Keratinocyte (primary cell): ENCODE results near the gene SPDYE3. TPM values are rescaled to one million over a fixed set of nuclear protein-coding genes. Genes with fewer than 3 reads are reported as not detected.
A peak's percentile ranks its signal among the peaks of the same experiment; 100 is the strongest.
"Not testable (repeated sequence)": the region's sequence is repeated elsewhere in the genome, so short reads cannot be mapped to it uniquely, and the experiment has no call there.

Experiments
- DNase-seq: peaks from one replicate; pipeline ENCODE4 v3.0.0-alpha.2; 2011; ENCODE audit warnings: low read depth, missing footprints, low spot score
- FAIRE-seq: peaks from 2 replicates; lab custom pipeline; 2011; peaks lifted over from hg19 to GRCh38; lab: Jason Lieb, UNC
- H2AFZ ChIP-seq: 2 replicates; pipeline ENCODE4 v1.6.0; 2012; ENCODE audit warnings: low read length, control low read depth, inconsistent platforms; ENCODE audit not compliant: control insufficient read depth
- H3K27ac ChIP-seq: 2 replicates; pipeline ENCODE4 v1.5.1; 2011; ENCODE audit warnings: low read length; ENCODE audit not compliant: control insufficient read depth, insufficient read depth
- H3K27me3 ChIP-seq: 3 replicates; pipeline ENCODE4 v1.6.0; 2011; ENCODE audit warnings: low read length; ENCODE audit not compliant: control insufficient read depth, insufficient read depth; ENCODE audit errors: extremely low read depth
- H3K36me3 ChIP-seq, 2 experiments: 2 replicates in 1 of 2; 3 replicates in 1 of 2; pipeline ENCODE4 v1.5.1; 2011; ENCODE audit warnings: low read length in 2 of 2, mild to moderate bottlenecking in 1 of 2; ENCODE audit not compliant: control insufficient read depth in 2 of 2, insufficient read depth in 2 of 2; ENCODE audit errors: extremely low read depth in 1 of 2
- H3K4me1 ChIP-seq: 3 replicates; pipeline ENCODE4 v1.5.1; 2011; ENCODE audit warnings: low read length; ENCODE audit not compliant: control insufficient read depth, insufficient read depth; ENCODE audit errors: extremely low read depth
- H3K4me2 ChIP-seq: 3 replicates; pipeline ENCODE4 v1.6.0; 2011; ENCODE audit warnings: low read depth, low read length; ENCODE audit not compliant: control insufficient read depth, insufficient read depth; ENCODE audit errors: extremely low read depth
- H3K4me3 ChIP-seq, 3 experiments: fragments of 200-600 bp in 1 of 3; sonication (generic) in 1 of 3; 2 replicates in 2 of 3; 3 replicates in 1 of 3; pipeline ENCODE4 v1.5.1; 2011 to 2016; ENCODE audit warnings: low read length in 3 of 3, mild to moderate bottlenecking in 3 of 3, control low read depth in 2 of 3, inconsistent platforms in 1 of 3, low read depth in 1 of 3, mixed read lengths in 1 of 3, mixed run types in 1 of 3, moderate library complexity in 1 of 3; ENCODE audit not compliant: control insufficient read depth in 2 of 3, insufficient read depth in 2 of 3; ENCODE audit errors: extremely low read depth in 1 of 3
- H3K79me2 ChIP-seq: 2 replicates; pipeline ENCODE4 v1.6.0; 2012; ENCODE audit warnings: low read length; ENCODE audit not compliant: control insufficient read depth, insufficient read depth
- H3K9ac ChIP-seq: 3 replicates; pipeline ENCODE4 v1.6.0; 2011; ENCODE audit warnings: low read length; ENCODE audit not compliant: control insufficient read depth, insufficient read depth; ENCODE audit errors: extremely low read depth
- H3K9me1 ChIP-seq: 3 replicates; pipeline ENCODE4 v1.6.0; 2011; ENCODE audit warnings: low read length; ENCODE audit not compliant: control insufficient read depth, insufficient read depth; ENCODE audit errors: extremely low read depth
- H3K9me3 ChIP-seq: 2 replicates; pipeline ENCODE4 v1.5.1; 2012; ENCODE audit warnings: low read depth, low read length; ENCODE audit not compliant: control insufficient read depth
- H4K20me1 ChIP-seq: 3 replicates; pipeline ENCODE4 v1.6.0; 2011; ENCODE audit warnings: low read length; ENCODE audit not compliant: control insufficient read depth, insufficient read depth; ENCODE audit errors: extremely low read depth
- CTCF ChIP-seq, 3 experiments: IDR thresholded peaks in 1 of 3; conservative IDR thresholded peaks in 1 of 3; optimal IDR thresholded peaks in 1 of 3; 2 replicates in 2 of 3; 3 replicates in 1 of 3; pipeline versions ENCODE3 to v1.5.1; 2011; ENCODE audit warnings: low read length in 3 of 3, mild to moderate bottlenecking in 3 of 3, moderate library complexity in 2 of 3, control low read depth in 1 of 3, inconsistent platforms in 1 of 3; ENCODE audit not compliant: insufficient read depth in 2 of 3; ENCODE audit errors: extremely low read depth in 1 of 3
- EZH2 ChIP-seq: IDR thresholded peaks from one replicate; pipeline ENCODE4 v1.6.1; 2012; ENCODE audit warnings: inconsistent platforms, mild to moderate bottlenecking, low read length, moderate library complexity
- dilution Hi-C: fragments of 300-500 bp; cut with MboI; formaldehyde crosslinking; loops from one replicate; pipeline ENCODE4 v1.7.0; 2020; ENCODE audit warnings: low sequenced_read_pairs; ENCODE audit not compliant: extremely low pct_ligation_motif_present
- polyA plus RNA-seq, 5 experiments: library from polyadenylated mRNA; depleted of rRNA in 3 of 5; stranded (reverse) in 3 of 5; stranded (forward) in 1 of 5; unstranded in 1 of 5; fragments of >200 nt; gene quantifications; 1 replicate in 1 of 5; 2 replicates in 3 of 5; 3 replicates in 1 of 5; pipeline versions ENCODE4 v1.2.1 to v1.2.3, GENCODE V29; 2011 to 2012; ENCODE audit warnings: missing spikeins in 2 of 5, low read depth in 1 of 5, low replicate concordance in 1 of 5

SPDYE3 gene
- polyA plus RNA-seq, 1 donor (not counting 4 experiments of a cell fraction or from before 2014, with no cell fraction given): not detected

- H3K27me3 ChIP-seq, H4K20me1 ChIP-seq, H3K27ac ChIP-seq, FAIRE-seq, H3K4me1 ChIP-seq, H3K36me3 ChIP-seq, H3K9ac ChIP-seq, H3K9me3 ChIP-seq, DNase-seq, H3K9me1 ChIP-seq, H3K79me2 ChIP-seq, dilution Hi-C loops: not testable (repeated sequence)
- H3K4me3 ChIP-seq: peak overlapping the region in 1 of 3 experiments; percentile 20
- peak overlapping the region; percentile 46 for H2AFZ ChIP-seq
- peak overlapping the region; percentile 70 for H3K4me2 ChIP-seq
Measured at GRCh38 chr7:100264669-100265165, 42.8 kb upstream of the SPDYE3 start.

GRCh38 chr7:100265851-100266250 lies 41.7 kb upstream of the SPDYE3 start:
- H2AFZ ChIP-seq, H3K4me1 ChIP-seq, dilution Hi-C loops, H3K27ac ChIP-seq, H3K27me3 ChIP-seq, H3K79me2 ChIP-seq, H3K9ac ChIP-seq, H3K9me1 ChIP-seq, H3K9me3 ChIP-seq, H3K36me3 ChIP-seq, FAIRE-seq, H4K20me1 ChIP-seq, H3K4me2 ChIP-seq, DNase-seq, H3K4me3 ChIP-seq: not testable (repeated sequence)

GRCh38 chr7:100266576-100267354 lies 40.7 kb upstream of the SPDYE3 start:
- no peaks in the 10 kb centered on the region for H3K79me2 ChIP-seq
- no peak overlapping the region for H3K4me3 ChIP-seq
- H3K9me1 ChIP-seq: no peaks in the 10 kb centered on the region
- no peaks in the 10 kb centered on the region for H4K20me1 ChIP-seq
- DNase-seq (no peak), FAIRE-seq (no peak)
- dilution Hi-C loops: no loop called here
- H3K4me2 ChIP-seq: no peak overlapping the region
- no peak overlapping the region for H2AFZ ChIP-seq
- H3K36me3 ChIP-seq: no peaks in the 10 kb centered on the region
- no peak overlapping the region for H3K27ac ChIP-seq
- no peaks in the 10 kb centered on the region for H3K9me3 ChIP-seq
- no peak overlapping the region for H3K9ac ChIP-seq
- no peaks in the 10 kb centered on the region for H3K27me3 ChIP-seq
- peaks cover 6% of the 10 kb centered on the region for H3K4me1 ChIP-seq
- no peak for TF ChIP-seq CTCF (optimal IDR thresholded peaks at IDR 0.05 in 1 of 3, IDR thresholded peaks at IDR 0.05 in 1 of 3, conservative IDR thresholded peaks at IDR 0.05 in 1 of 3; ENCODE audit: extremely low read depth in 1 of 3, insufficient read depth in 2 of 3, low read length in 3 of 3)
- TF ChIP-seq EZH2: no peak
